HCT116 (cell line): ENCODE data around the gene FAM20B. TPM values are rescaled to one million over a fixed set of nuclear protein-coding genes. Genes with fewer than 3 reads are reported as not detected.

Experiments
- ATAC-seq: fragments of 200-7000 bp; cut with Tn5 transposase; 2 replicates; pipeline ENCODE4 v1.9.1; 2020; ENCODE audit warnings: mild to moderate bottlenecking, moderate library complexity
- BruUV-seq: library from RNA; stranded (reverse); fragments of 400-500 nt; replicated peaks from 2 replicates; lab custom pipeline; 2021; lab: Mats Ljungman, UMichigan
- CTCF ChIA-PET: fragments of 300-600 bp; sonication (Branson Sonifier 250); formaldehyde crosslinking; loops from one replicate; lab custom pipeline; 2021; ENCODE audit warnings: antibody characterized with exemption; lab: Charles Lee
- POLR2A ChIA-PET: fragments of 300-600, 350-600 bp; sonication (Branson Sonifier 250); formaldehyde crosslinking; loops from one replicate; lab custom pipeline; 2021; ENCODE audit warnings: antibody characterized with exemption; lab: Charles Lee
- RAD21 ChIA-PET, 2 experiments: fragments of 300-600 bp; sonication (Branson Sonifier 250); formaldehyde crosslinking; loops; one replicate each; lab custom pipeline; 2023; ENCODE audit warnings: low total read pairs in 2 of 2; ENCODE audit not compliant: uncharacterized antibody in 2 of 2, unreplicated experiment in 2 of 2, low non-redundant PET in 1 of 2; lab: Charles Lee
- DNase-seq: peaks from one replicate; pipeline ENCODE4 v3.0.0-alpha.2; 2010; ENCODE audit warnings: low read depth, low spot score
- H2AFZ ChIP-seq: fragments of 200-600 bp; shearing (Covaris generic), sonication (generic); 2 replicates; pipeline ENCODE4 v1.6.1; 2017; ENCODE audit warnings: low read depth, mixed run types, mixed read lengths, antibody characterized with exemption, low read length; ENCODE audit not compliant: poor library complexity, severe bottlenecking
- H3K27ac ChIP-seq: 2 replicates; pipeline ENCODE4 v1.5.1; 2012; ENCODE audit warnings: low read depth, low read length
- H3K27me3 ChIP-seq: fragments of 200-600 bp; sonication (generic); 2 replicates; pipeline ENCODE4 v1.6.1; 2016; ENCODE audit warnings: mixed run types, low read length, mixed read lengths; ENCODE audit not compliant: insufficient read depth
- H3K36me3 ChIP-seq, 2 experiments: fragments of 200-500 bp in 1 of 2; fragments of 200-600 bp in 1 of 2; sonication (Bioruptor generic) in 1 of 2; sonication (generic) in 1 of 2; 2 replicates each; pipeline versions ENCODE4 v1.5.1 to v1.6.1; 2014 to 2016; ENCODE audit warnings: low read length in 2 of 2, inconsistent platforms in 1 of 2, mixed read lengths in 1 of 2, mixed run types in 1 of 2; ENCODE audit not compliant: insufficient read depth in 2 of 2, control insufficient read depth in 1 of 2
- H3K4me1 ChIP-seq, 2 experiments: fragments of 200-600 bp in 1 of 2; sonication (generic) in 1 of 2; 2 replicates each; pipeline versions ENCODE4 v1.5.1 to v1.6.1; 2012 to 2017; ENCODE audit warnings: low read length in 2 of 2, inconsistent platforms in 1 of 2, mild to moderate bottlenecking in 1 of 2, mixed read lengths in 1 of 2, mixed run types in 1 of 2, moderate library complexity in 1 of 2; ENCODE audit not compliant: insufficient read depth in 2 of 2, control insufficient read depth in 1 of 2
- H3K4me2 ChIP-seq: fragments of 200-600 bp; sonication (generic); 2 replicates; pipeline ENCODE4 v1.6.1; 2017; ENCODE audit warnings: mixed run types, low read length, mixed read lengths
- H3K4me3 ChIP-seq, 2 experiments: fragments of 200-600 bp in 1 of 2; sonication (generic) in 1 of 2; replicated peaks in 1 of 2; 2 replicates each; pipeline ENCODE4 v1.5.1; 2011 to 2016; ENCODE audit warnings: low read length in 2 of 2, control low read depth in 1 of 2, low read depth in 1 of 2, mild to moderate bottlenecking in 1 of 2, mixed read lengths in 1 of 2, mixed run types in 1 of 2
- H3K79me2 ChIP-seq: fragments of 200-600 bp; sonication (generic); 2 replicates; pipeline ENCODE4 v1.6.1; 2017; ENCODE audit warnings: mild to moderate bottlenecking, mixed run types, low read length, moderate library complexity, mixed read lengths; ENCODE audit not compliant: insufficient read depth
- H3K9ac ChIP-seq: fragments of 200-600 bp; sonication (generic); 2 replicates; pipeline ENCODE4 v1.6.1; 2016; ENCODE audit warnings: low read length, mixed read lengths
- H3K9me2 ChIP-seq: fragments of 200-600 bp; sonication (generic), shearing (Covaris generic); 2 replicates; pipeline ENCODE4 v1.6.1; 2017; ENCODE audit warnings: mixed run types, mild to moderate bottlenecking, moderate library complexity; ENCODE audit not compliant: insufficient read depth
- H3K9me3 ChIP-seq, 2 experiments: fragments of 200-500 bp in 1 of 2; fragments of 200-600 bp in 1 of 2; sonication (Bioruptor generic) in 1 of 2; sonication (generic) in 1 of 2; 2 replicates each; pipeline ENCODE4 v1.6.1; 2014 to 2017; ENCODE audit warnings: low read length in 2 of 2, mixed read lengths in 2 of 2, inconsistent platforms in 1 of 2, low read depth in 1 of 2, mild to moderate bottlenecking in 1 of 2, mixed run types in 1 of 2, moderate library complexity in 1 of 2; ENCODE audit not compliant: control insufficient read depth in 1 of 2, insufficient read depth in 1 of 2
- H4K20me1 ChIP-seq: fragments of 200-600 bp; sonication (generic), shearing (Covaris generic); 2 replicates; pipeline ENCODE4 v1.6.1; 2017; ENCODE audit warnings: mixed run types, mild to moderate bottlenecking, moderate library complexity; ENCODE audit not compliant: insufficient read depth
- ATF3 ChIP-seq: IDR thresholded peaks from 2 replicates; pipeline ENCODE4 v1.6.1; 2012
- CBX3 ChIP-seq: IDR thresholded peaks from 2 replicates; pipeline ENCODE4 v1.6.1; 2012; ENCODE audit warnings: low read depth
- CTCF ChIP-seq, 3 experiments: fragments of 200-600 bp in 1 of 3; sonication (generic) in 1 of 3; IDR thresholded peaks in 2 of 3; conservative IDR thresholded peaks in 1 of 3; 2 replicates each; pipeline ENCODE4 v1.5.1; 2012 to 2017; ENCODE audit warnings: low read depth in 2 of 3, low read length in 2 of 3, antibody characterized with exemption in 1 of 3, borderline replicate concordance in 1 of 3, control low read depth in 1 of 3, mild to moderate bottlenecking in 1 of 3, mixed read lengths in 1 of 3, mixed run types in 1 of 3, moderate library complexity in 1 of 3; ENCODE audit not compliant: insufficient read depth in 1 of 3
- EGR1 ChIP-seq: IDR thresholded peaks from 2 replicates; pipeline ENCODE4 v1.6.1; 2012; ENCODE audit warnings: low read depth
- EZH2phosphoT487 ChIP-seq: fragments of 200-600 bp; IDR thresholded peaks from 2 replicates; pipeline ENCODE4 v1.6.1; 2018; ENCODE audit warnings: antibody characterized with exemption, borderline replicate concordance
- FOSL1 ChIP-seq: IDR thresholded peaks from 2 replicates; pipeline ENCODE4 v1.6.1; 2012; ENCODE audit warnings: low read depth
- JUND ChIP-seq: IDR thresholded peaks from 2 replicates; pipeline ENCODE4 v1.6.1; 2012
- POLR2AphosphoS5 ChIP-seq: IDR thresholded peaks from 2 replicates; pipeline ENCODE4 v1.6.1; 2011; ENCODE audit warnings: mild to moderate bottlenecking, low read depth, low read length, moderate library complexity
- SIN3A ChIP-seq: IDR thresholded peaks from 2 replicates; pipeline ENCODE4 v1.6.1; 2012; ENCODE audit warnings: low read depth
- YY1 ChIP-seq: IDR thresholded peaks from 2 replicates; pipeline ENCODE4 v1.6.1; 2011; ENCODE audit warnings: low read length, low read depth, moderate library complexity, mild to moderate bottlenecking; ENCODE audit not compliant: insufficient replicate concordance; ENCODE audit errors: extremely low read depth
- ZFX ChIP-seq: fragments of 450-650 bp; IDR thresholded peaks from 2 replicates; pipeline ENCODE4 v1.6.1; 2017
- intact Hi-C: fragments of 100-400 bp; cut with micrococcal nuclease; formaldehyde crosslinking; loops from 2 replicates; pipeline ENCODE4 v1.10.0; 2022
- total RNA-seq: library from RNA; stranded (reverse); gene quantifications from one replicate; pipeline ENCODE4 v1.2.1, GENCODE V29; 2021; ENCODE audit not compliant: unreplicated experiment

FAM20B gene
- total RNA-seq, 1 experiment from 2014 or later = 36.7 TPM

- H4K20me1 ChIP-seq = no peaks in the 10 kb centered on the region
- no peak overlapping the region for H3K9ac ChIP-seq
- CTCF ChIA-PET = no interaction called here
- RAD21 ChIA-PET = interaction anchor here in 1 of 2 experiments (0.6 kb wide), 1 partner anchor 317 kb away, joined by 3 read pairs; no protein-coding TSS in a partner anchor
- TF ChIP-seq EGR1 (no peak), JUND (no peak), FOSL1 (no peak), ZFX (no peak), EZH2phosphoT487 (no peak), SIN3A (no peak), CTCF (IDR thresholded peaks at IDR 0.05 in 2 of 3, conservative IDR thresholded peaks at IDR 0.05 in 1 of 3; ENCODE audit: borderline replicate concordance in 1 of 3, insufficient read depth in 1 of 3, low read depth in 2 of 3, low read length in 2 of 3) (no peak), POLR2AphosphoS5 (no peak), CBX3 (no peak), YY1 (no peak), ATF3 (no peak)
- H3K27me3 ChIP-seq = no peaks in the 10 kb centered on the region
- no peaks in the 10 kb centered on the region for H3K9me3 ChIP-seq
- H3K4me1 ChIP-seq = no peaks in the 10 kb centered on the region
- no peak overlapping the region for H3K27ac ChIP-seq
- no peak for ATAC-seq
- POLR2A ChIA-PET = no interaction called here
- intact Hi-C loops = no loop called here
- no peak for DNase-seq
- peaks cover 10 to 11% of the 10 kb centered on the region in 2 experiments for H3K36me3 ChIP-seq
- no peak overlapping the region for H3K4me3 ChIP-seq
- no peaks in the 10 kb centered on the region for H3K79me2 ChIP-seq
- H2AFZ ChIP-seq = no peak overlapping the region
- no peaks in the 10 kb centered on the region for H3K9me2 ChIP-seq
- no peak overlapping the region for H3K4me2 ChIP-seq
- no TSS peak for BruUV-seq
Measured at GRCh38 chr1:179115181-179115580, 89.5 kb downstream of the FAM20B start.
